ENCODE measurements around the gene RASSF4. TPM values are rescaled to one million over a fixed set of nuclear protein-coding genes. Genes with fewer than 3 reads are reported as not detected.

The RASSF4 gene
- total RNA-seq, 1 donor from 2014 or later = 40.0 TPM

GRCh38 chr10:44958898-44959246, 730 bp upstream of the RASSF4 start:
- peaks cover 7 to 34% of the 10 kb centered on the region in 2 donors for H3K4me1 ChIP-seq
- no peaks in the 10 kb centered on the region for H3K27me3 ChIP-seq
- H3K36me3 ChIP-seq = peaks cover 0 to 4% of the 10 kb centered on the region in 2 donors
- H3K4me3 ChIP-seq = peak overlapping the region; percentile 78 to 93
- DNase-seq (ENCODE audit: low spot score in 2 of 2) = no peak
- H3K9me3 ChIP-seq = no peaks in the 10 kb centered on the region
- no peak for TF ChIP-seq CTCF (IDR thresholded peaks at IDR 0.05)
- intact Hi-C loops (cut with DNase I) = loop anchor here (1.0 to 5.0 kb wide), 4 partner anchors 16 to 82 kb away; no protein-coding TSS in a partner anchor
- H3K27ac ChIP-seq = peak overlapping the region; percentile 86 to 90

- TF ChIP-seq CTCF (IDR thresholded peaks at IDR 0.05) = no peak
- intact Hi-C loops (cut with DNase I) = no loop called here
- Histone ChIP-seq H3K4me3 (peak overlapping the region; percentile 78 to 93), H3K27me3 (no peaks in the 10 kb centered on the region), H3K4me1 (peaks cover 18 to 44% of the 10 kb centered on the region in 2 donors), H3K9me3 (no peaks in the 10 kb centered on the region), H3K36me3 (no peaks in the 10 kb centered on the region), H3K27ac (peak overlapping the region; percentile 46 to 90)
- DNase-seq (ENCODE audit: low spot score in 2 of 2) = no peak
Observed at GRCh38 chr10:44960088-44960460, 472 bp downstream of the RASSF4 start.

GRCh38 chr10:44960482-44961229, 1.1 kb downstream of the RASSF4 start:
- Histone ChIP-seq H3K27ac (peak overlapping the region in 1 of 2 donors; percentile 90), H3K9me3 (no peaks in the 10 kb centered on the region), H3K4me1 (peaks cover 18 to 44% of the 10 kb centered on the region in 2 donors), H3K4me3 (peak overlapping the region; percentile 78 to 93), H3K27me3 (no peaks in the 10 kb centered on the region), H3K36me3 (no peaks in the 10 kb centered on the region)
- intact Hi-C loops (cut with DNase I) = no loop called here
- no peak for DNase-seq (ENCODE audit: low spot score in 2 of 2)
- TF ChIP-seq CTCF (IDR thresholded peaks at IDR 0.05) = no peak

- peak overlapping the region in 1 of 2 donors; percentile 90 for H3K27ac ChIP-seq
- intact Hi-C loops (cut with DNase I) = no loop called here
- DNase-seq (ENCODE audit: low spot score in 2 of 2) = no peak
- peaks cover 18 to 44% of the 10 kb centered on the region in 2 donors for H3K4me1 ChIP-seq
- no peaks in the 10 kb centered on the region for H3K9me3 ChIP-seq
- H3K27me3 ChIP-seq = no peaks in the 10 kb centered on the region
- no peak for TF ChIP-seq CTCF (IDR thresholded peaks at IDR 0.05)
- peak overlapping the region in 1 of 2 donors; percentile 93 for H3K4me3 ChIP-seq
- no peaks in the 10 kb centered on the region for H3K36me3 ChIP-seq
Observed at GRCh38 chr10:44961230-44961571, 1.6 kb downstream of the RASSF4 start.

- no peaks in the 10 kb centered on the region for H3K9me3 ChIP-seq
- H3K27me3 ChIP-seq = no peaks in the 10 kb centered on the region
- DNase-seq (ENCODE audit: low spot score in 2 of 2) = no peak
- H3K27ac ChIP-seq = no peak overlapping the region
- intact Hi-C loops (cut with DNase I) = no loop called here
- H3K4me1 ChIP-seq = peaks cover 18 to 52% of the 10 kb centered on the region in 2 donors
- no peaks in the 10 kb centered on the region for H3K36me3 ChIP-seq
- no peak for TF ChIP-seq CTCF (IDR thresholded peaks at IDR 0.05)
- peak overlapping the region in 1 of 2 donors; percentile 93 for H3K4me3 ChIP-seq
Observed at GRCh38 chr10:44961931-44962750, 2.5 kb downstream of the RASSF4 start.
